Rectal smooth muscle tissue (tissue), 1 donor: ENCODE data around the gene SLC6A3.
"Not testable (repeated sequence)": the region's sequence is repeated elsewhere in the genome, so short reads cannot be mapped to it uniquely, and the experiment has no call there.

ENCODE experiments used
- H3K27ac ChIP-seq: one replicate; pipeline ENCODE4 v1.7.0; 2013; ENCODE audit warnings: low read depth, low read length, inconsistent platforms
- H3K27me3 ChIP-seq: one replicate; pipeline ENCODE4 v1.7.0; 2013; ENCODE audit warnings: low read length; ENCODE audit not compliant: control insufficient read depth, insufficient read depth
- H3K36me3 ChIP-seq: one replicate; pipeline ENCODE4 v1.7.0; 2013; ENCODE audit warnings: low read length; ENCODE audit not compliant: control insufficient read depth, insufficient read depth
- H3K4me1 ChIP-seq: one replicate; pipeline ENCODE4 v1.7.0; 2013; ENCODE audit warnings: low read length; ENCODE audit not compliant: control insufficient read depth, insufficient read depth
- H3K4me3 ChIP-seq: one replicate; pipeline ENCODE4 v1.7.0; 2013; ENCODE audit warnings: low read length
- H3K9ac ChIP-seq: one replicate; pipeline ENCODE4 v1.7.0; 2013; ENCODE audit warnings: low read length

Gene SLC6A3

DNA sequence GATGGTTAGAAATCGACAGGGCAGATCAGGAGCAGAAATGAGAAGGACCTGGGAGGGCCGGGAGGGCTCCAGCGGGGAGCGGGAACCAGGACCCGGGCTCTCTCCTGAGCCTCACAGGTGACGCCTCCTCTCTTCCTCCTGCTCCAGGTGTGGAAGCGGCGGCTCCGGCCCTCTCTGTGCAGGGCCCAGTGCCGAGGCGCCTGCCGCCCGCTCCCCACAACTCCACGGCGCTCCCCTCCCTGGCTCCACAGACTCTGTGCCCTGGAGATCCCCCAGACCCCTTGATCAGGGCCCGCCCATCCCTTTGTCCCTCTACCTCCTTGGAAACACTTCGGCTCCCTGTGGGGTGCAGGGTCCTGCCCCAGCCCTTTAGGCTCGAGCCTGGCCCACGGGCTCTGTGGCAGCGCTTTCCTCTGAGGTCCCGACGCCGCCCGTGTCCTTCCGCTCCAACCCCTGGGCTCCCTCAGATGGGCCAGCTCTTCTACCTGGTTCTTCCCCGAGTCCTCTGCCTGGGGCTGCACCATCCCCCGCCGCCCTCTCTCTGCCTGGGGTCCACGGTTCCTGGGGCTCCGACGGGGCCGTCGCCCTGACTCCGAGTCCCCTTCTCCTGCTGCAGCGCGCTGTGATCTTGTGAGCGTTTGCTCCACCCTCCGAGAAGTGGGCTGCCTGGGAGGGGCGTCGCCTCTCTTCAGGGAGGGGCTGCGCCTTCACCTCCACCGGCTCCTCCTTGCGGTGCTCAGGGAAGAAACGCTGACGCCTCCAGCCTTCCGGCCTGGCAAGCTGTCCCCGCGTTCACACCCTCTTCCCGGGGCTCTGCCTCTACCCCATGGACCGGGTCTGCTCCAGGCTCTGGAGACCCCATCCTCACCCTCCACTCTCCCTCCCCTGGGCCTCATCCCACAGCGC, 22.4 kb upstream of the SLC6A3 start:
- Histone ChIP-seq H3K36me3 (peaks cover 9% of the 10 kb centered on the region), H3K9ac (no peak overlapping the region), H3K27me3 (no peaks in the 10 kb centered on the region), H3K4me3 (no peak overlapping the region), H3K27ac (no peak overlapping the region), H3K4me1 (no peaks in the 10 kb centered on the region)

DNA sequence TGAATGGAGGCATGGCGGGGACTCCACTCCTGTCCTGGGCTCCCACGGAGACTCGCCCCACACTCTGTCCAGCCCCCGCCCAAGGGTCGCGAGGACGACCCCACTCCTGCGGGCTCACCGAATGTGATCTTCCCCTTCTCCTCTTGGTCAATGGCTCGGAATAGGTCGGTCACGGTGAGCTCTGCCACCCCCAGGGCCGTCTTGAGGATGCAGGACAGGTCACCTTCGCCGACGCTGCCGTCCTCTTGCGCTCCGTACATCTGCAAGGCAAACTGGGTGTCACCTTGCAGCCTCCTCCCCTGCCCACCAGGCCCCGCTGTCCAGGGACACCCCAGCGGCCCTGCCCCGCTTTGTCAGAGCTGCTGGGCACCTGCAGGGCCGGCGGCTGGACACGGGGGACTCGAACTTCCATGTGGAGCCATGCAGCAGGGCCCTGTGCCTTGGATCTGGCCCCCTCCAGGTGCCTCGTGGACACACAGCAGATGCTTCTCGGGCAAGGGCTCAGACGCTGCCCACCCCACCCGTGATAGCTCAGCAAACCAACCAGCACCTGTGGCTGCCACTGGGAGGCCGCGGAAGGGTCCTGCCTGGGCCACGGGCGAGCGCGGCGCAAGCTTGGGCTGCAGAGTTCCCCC, 21.5 kb upstream of the SLC6A3 start:
- H3K9ac ChIP-seq: no peak overlapping the region
- no peaks in the 10 kb centered on the region for H3K27me3 ChIP-seq
- H3K4me3 ChIP-seq: no peak overlapping the region
- no peaks in the 10 kb centered on the region for H3K4me1 ChIP-seq
- H3K27ac ChIP-seq: no peak overlapping the region
- peaks cover 9% of the 10 kb centered on the region for H3K36me3 ChIP-seq

DNA sequence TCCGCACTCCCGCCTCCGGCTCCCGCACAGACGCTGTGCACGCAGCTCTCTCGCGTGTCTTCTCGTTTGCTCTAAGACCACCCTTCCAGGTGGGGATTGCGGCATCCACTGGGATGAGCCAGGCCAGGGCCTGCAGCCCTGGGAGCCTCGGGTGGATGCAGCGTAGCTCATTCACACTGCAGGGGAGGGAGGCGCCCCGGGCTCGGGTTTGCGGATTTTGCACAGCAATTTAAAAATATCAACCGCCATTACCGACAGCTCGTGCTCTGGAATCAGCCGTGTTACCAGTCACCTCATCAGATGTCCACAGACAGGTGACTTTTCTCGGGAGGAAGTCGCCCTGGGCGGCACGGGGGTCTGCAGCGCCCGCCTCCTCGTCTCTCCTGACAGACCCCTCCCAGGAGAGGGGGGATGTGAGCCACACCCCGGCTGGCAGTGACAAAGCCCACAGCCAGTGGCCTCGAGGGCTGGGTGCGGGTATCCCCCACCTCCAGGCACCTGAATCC, 20.8 kb upstream of the SLC6A3 start:
- no peaks in the 10 kb centered on the region for H3K27me3 ChIP-seq
- H3K27ac ChIP-seq: no peak overlapping the region
- peaks cover 9% of the 10 kb centered on the region for H3K36me3 ChIP-seq
- H3K4me3 ChIP-seq: no peak overlapping the region
- H3K9ac ChIP-seq: no peak overlapping the region
- no peaks in the 10 kb centered on the region for H3K4me1 ChIP-seq

DNA sequence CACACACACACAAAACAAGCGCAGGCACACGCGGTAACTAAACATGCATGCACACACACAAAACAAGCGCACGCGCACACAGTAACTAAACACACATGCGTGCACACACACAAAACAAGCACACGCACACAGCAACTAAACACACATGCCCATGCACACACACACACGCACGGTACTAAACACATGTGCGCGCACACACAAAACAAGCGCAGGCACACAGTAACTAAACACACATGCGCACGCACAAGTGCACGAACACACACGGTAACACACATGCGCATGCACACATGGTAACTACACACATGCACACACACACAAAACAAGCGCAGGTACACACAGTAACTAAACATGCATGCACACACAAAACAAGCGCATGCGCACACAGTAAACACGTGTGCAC, 19.9 kb upstream of the SLC6A3 start:
- Histone ChIP-seq H3K9ac (no peak overlapping the region), H3K27me3 (no peaks in the 10 kb centered on the region), H3K4me1 (no peaks in the 10 kb centered on the region), H3K36me3 (peaks cover 9% of the 10 kb centered on the region), H3K27ac (no peak overlapping the region), H3K4me3 (no peak overlapping the region)

DNA sequence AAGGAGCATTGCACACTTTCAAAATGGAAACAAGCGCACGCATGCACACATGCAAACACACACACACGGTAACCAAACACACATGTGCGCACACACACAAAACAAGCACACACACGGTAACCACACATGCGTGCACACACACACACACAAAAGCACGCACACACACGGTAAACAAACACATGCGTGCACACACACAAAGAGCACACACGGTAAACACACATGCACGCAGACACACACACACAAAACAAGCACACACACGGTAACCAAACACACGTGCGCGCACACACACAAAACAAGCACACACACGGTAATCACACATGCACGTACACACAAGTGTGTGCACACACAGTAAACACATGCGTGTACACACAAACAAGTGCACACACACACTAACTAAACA, 19.3 kb upstream of the SLC6A3 start:
- Histone ChIP-seq H3K27me3 (no peaks in the 10 kb centered on the region), H3K4me3 (no peak overlapping the region), H3K4me1 (no peaks in the 10 kb centered on the region), H3K27ac (no peak overlapping the region), H3K36me3 (peaks cover 9% of the 10 kb centered on the region), H3K9ac (no peak overlapping the region)

DNA sequence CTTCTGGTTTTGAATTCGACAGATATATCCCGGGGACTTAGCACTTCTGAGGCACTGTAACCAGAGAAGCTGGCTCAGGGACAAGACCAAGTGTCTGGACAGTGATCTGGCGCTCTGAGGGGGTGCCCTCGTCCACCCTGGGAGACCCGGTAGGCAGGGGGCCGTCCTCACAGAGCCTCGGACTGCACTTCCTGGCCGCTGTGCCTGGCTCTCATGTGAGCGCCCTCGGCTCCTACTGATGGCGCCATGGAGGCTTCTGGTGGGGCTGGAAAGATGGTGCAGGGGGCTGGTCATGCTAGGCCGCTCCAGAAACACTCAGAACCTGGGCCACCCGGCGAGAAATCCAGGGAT, 18.8 kb upstream of the SLC6A3 start:
- H3K36me3 ChIP-seq: peaks cover 9% of the 10 kb centered on the region

DNA sequence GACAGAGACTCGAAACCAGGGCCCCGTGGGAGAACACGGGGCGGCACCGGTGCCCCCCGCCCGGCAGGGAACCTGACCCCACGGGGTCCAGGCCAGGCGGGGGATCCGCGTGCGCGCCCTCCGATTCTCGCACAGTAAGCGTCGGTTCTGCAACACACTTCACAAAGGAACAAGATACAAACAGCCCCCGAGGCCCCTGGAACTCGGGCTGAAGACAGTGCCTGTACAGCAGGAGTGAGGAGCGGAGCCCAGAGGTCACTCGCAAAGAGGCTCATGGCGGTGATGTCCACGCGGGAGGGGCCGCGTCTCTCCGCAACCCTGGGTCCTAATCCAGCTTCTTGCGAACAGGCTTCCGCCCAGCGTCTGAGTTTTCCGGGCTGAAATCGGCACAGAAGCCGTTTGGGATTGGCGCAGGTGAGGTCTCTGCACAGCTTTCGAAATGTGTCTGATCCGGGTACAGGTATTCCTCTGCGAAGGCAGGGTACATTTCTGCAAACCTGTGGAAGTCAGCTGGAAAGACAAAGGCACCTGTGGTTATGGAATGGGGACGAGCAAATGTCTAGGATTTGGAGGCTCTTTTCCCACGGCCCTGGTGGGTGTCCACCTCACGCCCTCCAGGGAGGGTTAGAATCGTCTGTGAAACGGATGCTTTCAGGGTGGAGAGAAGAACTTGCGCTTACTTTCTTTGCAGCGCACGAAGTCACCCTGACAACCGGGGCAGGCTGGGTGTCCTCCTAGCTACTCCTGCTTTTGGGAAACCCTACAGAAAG, 18.3 kb upstream of the SLC6A3 start:
- Histone ChIP-seq H3K4me3 (no peak overlapping the region), H3K27me3 (no peaks in the 10 kb centered on the region), H3K9ac (no peak overlapping the region), H3K4me1 (no peaks in the 10 kb centered on the region), H3K27ac (no peak overlapping the region), H3K36me3 (peaks cover 9% of the 10 kb centered on the region)

More for the DNA sequence above, 18.8 kb upstream of the SLC6A3 start:
- Histone ChIP-seq H3K27ac (no peak overlapping the region), H3K9ac (no peak overlapping the region), H3K4me1 (no peaks in the 10 kb centered on the region), H3K4me3 (no peak overlapping the region), H3K27me3 (no peaks in the 10 kb centered on the region)

DNA sequence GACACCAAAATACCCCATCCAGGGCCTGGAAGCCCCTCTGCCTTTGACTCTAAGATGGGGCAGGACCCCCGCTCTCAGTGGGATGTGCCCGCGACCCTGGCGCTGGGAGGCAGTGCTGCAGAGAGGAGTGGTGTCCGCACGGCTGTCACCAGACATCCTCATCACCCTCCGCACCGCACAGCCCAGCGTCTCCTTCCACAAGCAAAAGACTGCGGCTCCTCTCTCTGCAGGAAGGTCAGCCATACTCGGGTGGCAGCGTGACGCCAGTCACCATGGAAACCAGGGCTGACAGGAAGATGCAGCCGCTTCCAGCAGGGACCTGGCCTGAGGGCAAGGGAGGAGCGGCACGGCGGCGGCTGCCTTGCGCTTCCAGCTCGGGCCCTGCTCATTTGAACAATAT, 17.1 kb upstream of the SLC6A3 start:
- H3K4me3 ChIP-seq: no peak overlapping the region
- no peaks in the 10 kb centered on the region for H3K4me1 ChIP-seq
- no peak overlapping the region for H3K9ac ChIP-seq
- H3K27me3 ChIP-seq: no peaks in the 10 kb centered on the region
- no peak overlapping the region for H3K27ac ChIP-seq
- peaks cover 9% of the 10 kb centered on the region for H3K36me3 ChIP-seq

DNA sequence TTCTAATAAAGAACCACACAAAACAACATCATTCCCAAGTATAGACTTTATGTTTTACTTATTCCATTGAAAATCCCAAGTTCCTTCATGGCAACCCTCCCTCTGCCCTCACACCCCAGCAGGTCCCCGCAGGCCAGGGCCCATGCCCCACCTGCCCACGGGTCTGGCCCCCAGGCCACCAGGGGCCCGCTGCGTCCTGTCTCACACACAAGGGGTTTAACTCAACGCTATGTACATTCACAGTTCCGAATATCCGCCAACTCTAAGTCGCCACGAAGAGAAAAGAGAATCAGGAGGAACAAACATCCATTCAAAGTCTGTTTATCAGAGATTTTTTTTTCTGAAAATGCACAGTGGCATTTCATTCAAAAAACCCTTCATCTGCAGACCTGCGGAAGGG, 16.2 kb upstream of the SLC6A3 start:
- Histone ChIP-seq H3K9ac (no peak overlapping the region), H3K27me3 (no peaks in the 10 kb centered on the region), H3K4me3 (no peak overlapping the region), H3K27ac (no peak overlapping the region), H3K4me1 (no peaks in the 10 kb centered on the region), H3K36me3 (peaks cover 7% of the 10 kb centered on the region)

DNA sequence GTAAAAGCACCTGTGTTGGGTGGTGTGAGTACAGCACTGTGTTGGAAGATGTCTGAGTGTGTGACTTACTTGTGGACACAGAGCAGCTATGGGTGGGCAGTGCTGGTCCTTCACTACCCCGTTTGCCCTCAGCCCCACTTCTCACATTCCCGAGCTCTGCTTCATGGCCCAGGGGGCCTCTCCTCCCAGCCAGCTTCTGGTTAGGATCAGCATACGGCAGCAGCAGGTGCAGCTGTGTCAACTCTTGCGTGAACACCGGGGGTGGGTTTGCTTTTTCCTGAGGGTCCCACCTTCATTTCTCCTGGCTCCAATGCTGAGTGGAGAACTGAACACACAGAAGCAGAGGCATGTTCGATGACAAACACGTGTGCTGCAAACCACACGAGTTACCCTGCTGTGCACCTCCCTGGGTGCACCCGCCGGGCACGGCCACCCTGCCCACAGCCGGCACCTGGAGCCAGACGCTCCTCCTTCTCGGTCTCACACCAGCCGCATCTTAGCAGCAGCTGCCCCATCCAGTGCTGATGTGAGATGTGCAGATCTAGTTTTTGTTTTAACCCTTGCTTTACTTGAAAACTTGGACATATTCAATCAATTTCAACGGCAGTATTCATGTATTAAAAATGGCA, 14.9 kb upstream of the SLC6A3 start:
- H3K9ac ChIP-seq: no peak overlapping the region
- H3K36me3 ChIP-seq: peaks cover 7% of the 10 kb centered on the region
- no peak overlapping the region for H3K27ac ChIP-seq
- no peaks in the 10 kb centered on the region for H3K27me3 ChIP-seq
- H3K4me3 ChIP-seq: no peak overlapping the region
- H3K4me1 ChIP-seq: no peaks in the 10 kb centered on the region

DNA sequence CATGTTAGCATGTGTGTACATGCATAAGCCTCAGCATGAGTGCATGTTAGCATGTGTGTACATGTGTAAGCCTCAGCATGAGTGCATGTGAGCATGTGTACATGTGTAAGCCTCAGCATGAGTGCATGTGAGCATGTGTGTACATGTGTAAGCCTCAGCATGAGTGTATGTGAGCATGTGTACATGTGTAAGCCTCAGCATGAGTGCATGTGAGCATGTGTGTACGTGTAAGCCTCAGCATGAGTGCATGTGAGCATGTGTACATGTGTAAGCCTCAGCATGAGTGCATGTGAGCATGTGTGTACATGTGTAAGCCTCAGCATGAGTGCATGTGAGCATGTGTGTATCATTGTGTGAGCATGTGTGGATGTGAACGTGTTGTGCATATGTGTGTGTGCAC, 14.2 kb upstream of the SLC6A3 start:
- H3K27ac ChIP-seq, H3K4me3 ChIP-seq, H3K27me3 ChIP-seq, H3K9ac ChIP-seq, H3K4me1 ChIP-seq, H3K36me3 ChIP-seq: not testable (repeated sequence)
